ENCODE measurements around the gene ATXN1L. TPM values are rescaled to one million over a fixed set of nuclear protein-coding genes. Genes with fewer than 3 reads are reported as not detected.

The ATXN1L gene
- total RNA-seq, 1 experiment from 2014 or later: 44.1 TPM

DNA sequence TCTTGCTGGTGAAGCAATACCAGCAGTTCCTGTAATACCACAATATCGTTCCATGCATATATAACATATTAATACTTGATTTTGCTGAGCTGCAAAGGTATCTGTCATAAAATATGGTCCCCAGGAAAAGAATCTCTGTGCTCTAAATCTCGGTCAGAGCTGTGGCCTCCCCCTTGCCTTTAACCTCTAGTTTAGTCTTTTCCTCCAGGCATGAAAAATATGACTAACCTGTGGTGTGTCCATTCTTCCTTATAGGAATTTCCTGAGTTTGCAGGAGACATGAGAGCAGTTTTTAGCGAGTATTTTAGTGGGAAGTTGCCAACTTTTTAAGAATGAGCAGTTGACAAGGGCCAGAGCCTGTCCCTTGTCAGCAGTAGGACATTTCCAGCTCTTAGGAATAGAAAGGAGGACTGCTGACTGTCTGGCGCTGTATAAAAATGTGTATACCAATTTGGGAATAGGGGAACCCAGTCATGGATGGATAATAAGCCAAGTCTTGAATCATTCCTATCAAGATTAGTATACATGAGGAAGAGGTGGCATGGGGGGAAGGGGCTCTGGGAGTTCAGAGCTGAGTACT is 8.7 kb downstream of the ATXN1L start:
- intact Hi-C loops (cut with micrococcal nuclease; ENCODE audit: unreplicated experiment): no loop called here
- Mint-ChIP-seq H3K36me3 (ENCODE audit: insufficient read depth, unreplicated experiment) (peaks cover 42% of the 10 kb centered on the region), H3K9me3 (ENCODE audit: low read depth, unreplicated experiment) (no peaks in the 10 kb centered on the region), H3K27ac (ENCODE audit: unreplicated experiment) (no peak overlapping the region), H3K4me1 (ENCODE audit: low read depth, unreplicated experiment) (peaks cover 26% of the 10 kb centered on the region), H3K27me3 (ENCODE audit: unreplicated experiment) (no peaks in the 10 kb centered on the region), H3K4me3 (ENCODE audit: low read depth, unreplicated experiment) (no peak overlapping the region)
- no TSS peak for BruUV-seq (replicated peaks)
- TF ChIP-seq, protein P1, sequence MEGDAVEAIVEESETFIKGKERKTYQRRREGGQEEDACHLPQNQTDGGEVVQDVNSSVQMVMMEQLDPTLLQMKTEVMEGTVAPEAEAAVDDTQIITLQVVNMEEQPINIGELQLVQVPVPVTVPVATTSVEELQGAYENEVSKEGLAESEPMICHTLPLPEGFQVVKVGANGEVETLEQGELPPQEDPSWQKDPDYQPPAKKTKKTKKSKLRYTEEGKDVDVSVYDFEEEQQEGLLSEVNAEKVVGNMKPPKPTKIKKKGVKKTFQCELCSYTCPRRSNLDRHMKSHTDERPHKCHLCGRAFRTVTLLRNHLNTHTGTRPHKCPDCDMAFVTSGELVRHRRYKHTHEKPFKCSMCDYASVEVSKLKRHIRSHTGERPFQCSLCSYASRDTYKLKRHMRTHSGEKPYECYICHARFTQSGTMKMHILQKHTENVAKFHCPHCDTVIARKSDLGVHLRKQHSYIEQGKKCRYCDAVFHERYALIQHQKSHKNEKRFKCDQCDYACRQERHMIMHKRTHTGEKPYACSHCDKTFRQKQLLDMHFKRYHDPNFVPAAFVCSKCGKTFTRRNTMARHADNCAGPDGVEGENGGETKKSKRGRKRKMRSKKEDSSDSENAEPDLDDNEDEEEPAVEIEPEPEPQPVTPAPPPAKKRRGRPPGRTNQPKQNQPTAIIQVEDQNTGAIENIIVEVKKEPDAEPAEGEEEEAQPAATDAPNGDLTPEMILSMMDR (IDR thresholded peaks at IDR 0.05; ENCODE audit: unreplicated experiment): no peak
- CTCF ChIA-PET: no interaction called here
- no peak for DNase-seq

DNA sequence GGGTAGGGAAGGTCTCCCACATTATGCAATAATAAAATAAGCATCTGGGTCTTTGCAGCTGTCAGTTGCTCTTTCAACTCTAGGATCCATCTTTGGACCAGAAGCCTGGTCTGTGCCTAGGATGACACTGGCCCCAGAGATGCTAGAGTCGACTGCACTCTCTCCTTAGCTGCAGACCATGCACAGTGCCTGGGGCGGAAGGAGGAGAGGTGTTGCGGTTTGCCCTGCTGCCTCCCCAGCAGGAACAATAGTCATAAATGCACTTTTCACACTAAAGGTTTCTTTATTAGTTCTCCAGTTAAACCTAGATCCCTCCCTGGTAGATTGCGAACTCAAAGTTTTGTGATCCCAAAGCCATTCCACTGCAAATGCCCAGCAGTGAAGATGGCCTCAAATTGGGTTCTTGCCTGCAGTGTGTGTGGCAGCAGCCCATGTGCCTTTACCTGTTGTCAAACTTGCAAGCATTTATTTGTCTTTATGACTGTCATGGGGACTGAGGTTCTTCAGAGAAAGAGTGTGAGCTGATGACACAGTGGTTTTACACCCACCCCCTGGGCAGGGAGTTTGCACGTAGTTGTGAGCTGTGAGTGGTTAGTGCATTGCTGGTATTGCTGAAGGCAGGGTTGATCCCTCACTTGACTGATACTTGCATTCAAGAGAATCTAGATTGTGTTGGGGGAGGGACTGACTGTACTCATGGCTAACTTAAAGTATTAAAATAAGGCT is 10.3 kb downstream of the ATXN1L start:
- TF ChIP-seq, protein P1 (IDR thresholded peaks at IDR 0.05; ENCODE audit: unreplicated experiment): no peak
- intact Hi-C loops (cut with micrococcal nuclease; ENCODE audit: unreplicated experiment): no loop called here
- Mint-ChIP-seq H3K27ac (ENCODE audit: unreplicated experiment) (no peak overlapping the region), H3K4me1 (ENCODE audit: low read depth, unreplicated experiment) (peaks cover 34% of the 10 kb centered on the region), H3K9me3 (ENCODE audit: low read depth, unreplicated experiment) (no peaks in the 10 kb centered on the region), H3K4me3 (ENCODE audit: low read depth, unreplicated experiment) (no peak overlapping the region), H3K27me3 (ENCODE audit: unreplicated experiment) (no peaks in the 10 kb centered on the region), H3K36me3 (ENCODE audit: insufficient read depth, unreplicated experiment) (peaks cover 34% of the 10 kb centered on the region)
- no TSS peak for BruUV-seq (replicated peaks)
- DNase-seq: no peak
- CTCF ChIA-PET: no interaction called here

DNA sequence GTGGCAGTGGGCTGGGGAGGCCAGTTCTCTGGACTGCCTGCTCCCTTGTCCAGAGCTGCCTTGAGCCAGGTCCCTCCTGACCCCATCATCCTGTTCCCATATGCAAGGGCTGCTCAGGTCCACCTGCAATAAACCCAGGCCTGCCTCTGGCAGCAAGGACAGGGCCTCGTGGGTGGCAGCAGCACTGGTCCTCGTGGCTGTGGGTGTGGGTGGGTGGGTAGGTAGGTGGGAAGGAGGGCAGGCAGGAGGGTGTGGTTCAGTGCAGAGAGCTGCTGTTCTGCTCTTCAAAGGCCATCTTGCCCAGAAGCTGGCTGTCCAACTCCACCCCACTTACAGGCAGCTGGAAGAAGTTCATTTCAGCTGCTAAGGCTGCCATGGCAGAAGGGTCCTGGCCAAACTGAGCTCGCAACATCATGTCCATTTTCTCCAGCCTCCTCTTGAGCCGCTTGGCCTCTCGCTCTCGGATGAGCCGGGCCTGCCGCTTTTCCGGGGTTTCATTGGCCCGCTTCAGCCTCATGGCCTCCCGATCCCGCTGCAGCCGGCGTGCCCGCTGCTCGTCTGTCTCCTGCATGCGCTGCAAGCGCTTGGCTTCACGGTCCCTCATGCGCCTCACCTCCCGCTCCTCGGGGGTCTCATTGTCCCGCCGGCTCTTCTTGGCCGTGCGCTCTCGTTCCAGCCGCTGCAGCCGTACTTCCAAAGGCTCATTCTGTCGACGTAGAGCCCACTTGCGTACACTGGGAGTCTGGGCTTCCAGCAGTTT is 14.2 kb downstream of the ATXN1L start:
- TF ChIP-seq, protein P1 (IDR thresholded peaks at IDR 0.05; ENCODE audit: unreplicated experiment): no peak

DNA sequence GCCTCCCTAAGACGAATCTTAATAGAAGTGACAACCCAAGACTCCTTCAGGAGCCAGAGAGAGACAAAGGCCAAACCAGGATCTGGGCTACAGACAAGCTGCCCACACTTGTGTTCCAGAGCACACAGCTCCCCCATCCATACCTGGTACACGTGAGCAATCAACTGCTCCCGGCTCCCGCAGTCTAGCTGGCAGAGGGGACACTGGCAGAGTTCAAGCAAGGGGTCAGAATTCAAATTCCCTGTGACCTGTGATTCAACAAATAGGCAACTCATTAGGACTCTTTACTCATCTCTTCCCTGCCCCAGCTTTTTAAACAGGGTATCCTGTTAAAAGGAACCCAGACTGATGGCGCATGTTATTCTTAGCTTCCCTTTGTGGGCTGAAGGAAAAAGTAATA is 18.2 kb downstream of the ATXN1L start:
- peaks cover 15% of the 10 kb centered on the region for H3K36me3 Mint-ChIP-seq (ENCODE audit: insufficient read depth, unreplicated experiment)
- no TSS peak for BruUV-seq (replicated peaks)
- TF ChIP-seq, protein P1 (IDR thresholded peaks at IDR 0.05; ENCODE audit: unreplicated experiment): no peak
- intact Hi-C loops (cut with micrococcal nuclease; ENCODE audit: unreplicated experiment): no loop called here
- CTCF ChIA-PET: interaction anchor here (0.6 kb wide), 1 partner anchor 272 kb away, joined by 5 read pairs; no protein-coding TSS in a partner anchor
- no peaks in the 10 kb centered on the region for H3K9me3 Mint-ChIP-seq (ENCODE audit: low read depth, unreplicated experiment)
- no peak for DNase-seq
- no peaks in the 10 kb centered on the region for H3K27me3 Mint-ChIP-seq (ENCODE audit: unreplicated experiment)
- H3K27ac Mint-ChIP-seq (ENCODE audit: unreplicated experiment): no peak overlapping the region
- H3K4me1 Mint-ChIP-seq (ENCODE audit: low read depth, unreplicated experiment): peaks cover 12% of the 10 kb centered on the region
- H3K4me3 Mint-ChIP-seq (ENCODE audit: low read depth, unreplicated experiment): no peak overlapping the region

More for the DNA sequence above, 14.2 kb downstream of the ATXN1L start:
- no peak for DNase-seq
- BruUV-seq (replicated peaks): no TSS peak
- CTCF ChIA-PET: no interaction called here
- no peaks in the 10 kb centered on the region for H3K27me3 Mint-ChIP-seq (ENCODE audit: unreplicated experiment)
- H3K4me3 Mint-ChIP-seq (ENCODE audit: low read depth, unreplicated experiment): no peak overlapping the region
- H3K36me3 Mint-ChIP-seq (ENCODE audit: insufficient read depth, unreplicated experiment): peaks cover 24% of the 10 kb centered on the region
- peaks cover 34% of the 10 kb centered on the region for H3K4me1 Mint-ChIP-seq (ENCODE audit: low read depth, unreplicated experiment)
- no peaks in the 10 kb centered on the region for H3K9me3 Mint-ChIP-seq (ENCODE audit: low read depth, unreplicated experiment)
- intact Hi-C loops (cut with micrococcal nuclease; ENCODE audit: unreplicated experiment): no loop called here
- no peak overlapping the region for H3K27ac Mint-ChIP-seq (ENCODE audit: unreplicated experiment)

All from Calu3 (cell line).